Inferior parietal cortex (tissue), 1 donor: ENCODE data around the gene SCOC.

Source experiments
- DNase-seq: peaks from one replicate; pipeline ENCODE4 v3.0.0-alpha.2; 2016; ENCODE audit errors: extremely low spot score

The SCOC gene

GRCh38 chr4:140373328-140374129 lies at the start of gene SCOC:
SCOC (plus strand) TSS chr4:140373646; CDS start chr4:140379171, 5,525 bp downstream.
- DNase-seq = peak; percentile 100

GRCh38 chr4:140326395-140326993 lies 47.0 kb upstream of the SCOC start:
- peak; percentile 69 for DNase-seq

GRCh38 chr4:140330311-140330900 lies 43.0 kb upstream of the SCOC start:
- peak; percentile 67 for DNase-seq

GRCh38 chr4:140331245-140331644 lies 42.2 kb upstream of the SCOC start:
- DNase-seq = no peak

- no peak for DNase-seq
Measured at GRCh38 chr4:140331876-140332275, 41.6 kb upstream of the SCOC start.

- DNase-seq = no peak
Measured at GRCh38 chr4:140332734-140333133, 40.7 kb upstream of the SCOC start.

- DNase-seq = no peak
Measured at GRCh38 chr4:140333523-140333922, 39.9 kb upstream of the SCOC start.

GRCh38 chr4:140335076-140335475 lies 38.4 kb upstream of the SCOC start:
- no peak for DNase-seq

- DNase-seq = no peak
Measured at GRCh38 chr4:140336730-140337129, 36.7 kb upstream of the SCOC start.

- no peak for DNase-seq
Measured at GRCh38 chr4:140342620-140343019, 30.8 kb upstream of the SCOC start.

- no peak for DNase-seq
Measured at GRCh38 chr4:140343303-140343702, 30.1 kb upstream of the SCOC start.

GRCh38 chr4:140344101-140344500 lies 29.3 kb upstream of the SCOC start:
- DNase-seq = peak; percentile 32

GRCh38 chr4:140344621-140345020 lies 28.8 kb upstream of the SCOC start:
- peak; percentile 68 for DNase-seq

- no peak for DNase-seq
Measured at GRCh38 chr4:140346136-140346535, 27.3 kb upstream of the SCOC start.

- no peak for DNase-seq
Measured at GRCh38 chr4:140349816-140350215, 23.6 kb upstream of the SCOC start.

- no peak for DNase-seq
Measured at GRCh38 chr4:140351093-140352075, 22.1 kb upstream of the SCOC start.

GRCh38 chr4:140353786-140354185 lies 19.7 kb upstream of the SCOC start:
- no peak for DNase-seq

- no peak for DNase-seq
Measured at GRCh38 chr4:140355288-140355687, 18.2 kb upstream of the SCOC start.

- no peak for DNase-seq
Measured at GRCh38 chr4:140357868-140358267, 15.6 kb upstream of the SCOC start.

- DNase-seq = no peak
Measured at GRCh38 chr4:140358281-140358680, 15.2 kb upstream of the SCOC start.

GRCh38 chr4:140359562-140360427 lies 13.7 kb upstream of the SCOC start:
- DNase-seq = peak; percentile 82
